ENCODE results near the gene ETNK2.
"Not testable (repeated sequence)": the region's sequence is repeated elsewhere in the genome, so short reads cannot be mapped to it uniquely, and the experiment has no call there.

The ETNK2 gene

GRCh38 chr1:204123376-204123775 lies 28.5 kb downstream of the ETNK2 start:
- peak in 1 of 2 donors; percentile 14 for DNase-seq

DNA sequence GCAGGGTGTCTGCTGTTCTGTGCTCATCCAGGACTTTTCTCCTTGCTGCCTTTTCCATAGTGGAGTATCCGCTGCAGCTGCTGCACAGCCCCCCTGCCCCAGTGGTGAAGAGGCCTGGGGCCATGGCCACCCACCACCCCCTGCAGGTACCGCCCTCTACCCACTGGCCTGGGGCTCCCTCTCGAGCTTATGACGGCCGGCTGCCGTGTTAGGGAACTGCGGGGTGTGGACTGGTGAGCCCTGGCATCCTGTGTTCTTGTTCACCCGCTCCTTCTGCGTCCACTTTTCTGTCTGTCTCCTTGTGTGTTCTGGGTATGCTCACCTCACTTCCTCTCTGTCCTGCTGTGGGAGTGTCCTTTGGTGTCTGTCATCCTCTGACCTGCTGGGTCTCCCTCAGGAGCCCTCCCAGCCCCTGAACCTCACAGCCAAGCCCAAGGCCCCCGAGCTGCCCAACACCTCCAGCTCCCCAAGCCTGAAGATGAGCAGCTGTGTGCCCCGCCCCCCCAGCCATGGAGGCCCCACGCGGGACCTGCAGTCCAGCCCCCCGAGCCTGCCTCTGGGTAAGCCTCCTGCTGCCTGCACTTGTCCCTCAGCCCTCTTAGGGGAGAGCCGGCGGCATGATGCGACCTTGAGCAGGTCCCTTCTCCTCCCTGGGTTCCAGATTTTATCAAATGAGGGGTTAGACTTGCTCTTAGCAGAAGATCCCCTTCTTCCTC lies 29.8 kb downstream of the ETNK2 start:
- no peak for DNase-seq

- DNase-seq = no peak
These were observed 35.3 kb downstream of the ETNK2 start for GRCh38 chr1:204116539-204116938.

DNA sequence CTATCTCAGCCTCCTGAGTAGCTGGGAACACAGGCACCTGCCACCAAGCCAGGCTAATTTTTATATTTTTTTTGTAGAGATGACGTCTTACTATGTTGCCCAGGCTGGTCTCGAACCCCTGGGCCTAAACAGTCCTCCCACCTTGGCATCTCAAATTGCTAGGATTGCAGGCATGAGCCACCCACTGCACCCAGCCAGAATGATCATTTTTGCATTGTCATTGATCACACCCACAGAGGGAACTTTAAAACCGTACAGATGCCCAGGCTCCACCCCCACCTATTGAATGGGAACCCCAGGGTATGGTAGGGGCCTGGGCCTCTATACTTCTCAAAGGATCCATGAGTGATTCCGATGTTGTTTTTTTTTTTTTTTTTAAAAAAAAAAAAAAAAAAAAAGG lies 36.7 kb downstream of the ETNK2 start:
- no peak for DNase-seq

DNA sequence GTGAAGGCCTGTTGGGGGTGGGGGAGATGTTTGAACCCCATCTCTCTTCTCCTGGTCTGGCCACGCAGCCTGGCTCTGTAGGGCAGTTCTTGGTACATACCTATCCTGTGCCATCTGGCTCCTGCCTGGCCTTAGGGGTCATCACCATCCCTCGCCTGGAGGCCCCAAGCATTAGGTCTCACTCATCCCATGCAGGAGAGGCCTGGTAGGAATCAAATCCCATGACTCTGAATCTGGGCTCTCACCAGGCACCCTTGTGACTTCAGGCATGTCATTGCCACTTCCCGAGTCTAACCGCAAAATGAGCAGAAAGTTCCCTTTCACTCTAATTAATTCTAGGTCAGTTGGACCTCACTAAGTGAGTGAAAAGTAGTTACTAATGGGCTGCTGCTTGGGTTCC lies 37.2 kb downstream of the ETNK2 start:
- no peak for DNase-seq

GRCh38 chr1:204113896-204114295 lies 37.9 kb downstream of the ETNK2 start:
- no peak for DNase-seq

DNA sequence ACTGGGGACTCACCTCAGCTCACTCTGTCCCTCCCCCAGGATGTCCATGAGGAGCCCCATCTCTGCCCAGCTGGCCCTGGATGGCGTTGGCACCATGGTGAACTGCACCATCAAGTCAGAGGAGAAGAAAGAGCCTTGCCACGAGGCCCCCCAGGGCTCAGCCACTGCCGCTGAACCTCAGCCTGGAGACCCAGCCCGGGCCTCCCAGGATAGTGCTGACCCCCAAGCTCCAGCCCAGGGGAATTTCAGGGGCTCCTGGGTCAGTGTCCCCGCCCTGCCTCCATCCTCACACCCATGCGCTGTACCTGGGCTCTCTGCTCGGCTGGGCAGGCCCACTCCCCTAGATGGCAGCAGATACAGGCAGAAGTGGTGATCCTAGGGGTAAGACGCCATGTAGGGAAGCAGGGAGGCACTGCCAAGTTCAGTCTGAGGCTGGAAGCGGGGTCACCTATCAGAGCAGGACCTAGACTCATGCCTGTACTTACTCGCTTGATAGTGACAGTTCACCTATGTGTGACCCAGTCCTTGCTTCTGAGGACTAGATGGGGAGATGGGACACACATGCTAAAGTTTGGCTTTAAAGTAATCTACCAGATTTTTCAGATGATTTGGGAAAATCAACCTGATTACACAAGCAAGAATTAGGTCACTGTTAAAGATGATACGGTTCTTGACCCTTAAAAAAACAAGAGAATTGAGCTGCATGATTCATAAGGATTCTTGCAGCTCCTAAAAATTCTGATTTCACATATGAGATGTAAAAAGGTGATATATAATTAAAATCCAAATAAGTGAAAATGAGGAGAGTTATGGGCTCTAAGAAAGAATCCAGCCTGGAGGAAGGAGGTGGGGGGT lies 38.7 kb downstream of the ETNK2 start:
- DNase-seq = no peak

DNA sequence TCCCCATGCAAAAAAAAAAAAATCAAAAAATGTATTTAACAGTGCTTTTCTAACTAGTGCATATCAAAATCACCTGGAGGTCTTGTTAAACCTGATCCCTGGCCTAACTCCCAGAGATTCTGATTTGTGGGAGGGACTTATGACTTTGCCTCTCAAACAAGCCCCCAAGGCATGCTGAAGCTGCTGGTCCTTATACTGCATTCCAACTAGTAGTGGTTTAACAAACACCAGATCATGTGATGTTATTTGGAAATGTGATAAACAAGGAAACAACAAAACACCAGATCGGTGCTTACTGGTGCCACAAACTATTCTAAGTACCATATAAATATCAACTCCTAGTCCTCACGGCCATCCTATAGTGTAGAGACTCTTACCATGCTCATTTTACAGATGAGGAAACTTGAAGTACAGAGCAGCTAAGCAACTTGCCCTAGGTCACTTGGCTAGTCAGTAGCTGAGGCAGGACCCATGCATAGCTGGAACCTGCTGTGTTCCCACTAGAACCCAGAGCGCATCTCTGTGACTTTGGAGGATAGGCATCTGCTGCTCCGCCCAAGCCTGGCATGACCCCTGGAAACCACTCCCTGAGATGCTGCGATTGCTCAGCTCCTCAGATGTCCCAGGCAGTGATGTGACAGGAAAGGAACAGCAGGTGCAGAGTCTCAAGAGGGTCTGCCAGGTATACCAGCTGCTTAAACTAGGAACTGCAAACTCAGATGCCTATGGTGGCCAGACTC lies 40.8 kb downstream of the ETNK2 start:
- no peak for DNase-seq

DNA sequence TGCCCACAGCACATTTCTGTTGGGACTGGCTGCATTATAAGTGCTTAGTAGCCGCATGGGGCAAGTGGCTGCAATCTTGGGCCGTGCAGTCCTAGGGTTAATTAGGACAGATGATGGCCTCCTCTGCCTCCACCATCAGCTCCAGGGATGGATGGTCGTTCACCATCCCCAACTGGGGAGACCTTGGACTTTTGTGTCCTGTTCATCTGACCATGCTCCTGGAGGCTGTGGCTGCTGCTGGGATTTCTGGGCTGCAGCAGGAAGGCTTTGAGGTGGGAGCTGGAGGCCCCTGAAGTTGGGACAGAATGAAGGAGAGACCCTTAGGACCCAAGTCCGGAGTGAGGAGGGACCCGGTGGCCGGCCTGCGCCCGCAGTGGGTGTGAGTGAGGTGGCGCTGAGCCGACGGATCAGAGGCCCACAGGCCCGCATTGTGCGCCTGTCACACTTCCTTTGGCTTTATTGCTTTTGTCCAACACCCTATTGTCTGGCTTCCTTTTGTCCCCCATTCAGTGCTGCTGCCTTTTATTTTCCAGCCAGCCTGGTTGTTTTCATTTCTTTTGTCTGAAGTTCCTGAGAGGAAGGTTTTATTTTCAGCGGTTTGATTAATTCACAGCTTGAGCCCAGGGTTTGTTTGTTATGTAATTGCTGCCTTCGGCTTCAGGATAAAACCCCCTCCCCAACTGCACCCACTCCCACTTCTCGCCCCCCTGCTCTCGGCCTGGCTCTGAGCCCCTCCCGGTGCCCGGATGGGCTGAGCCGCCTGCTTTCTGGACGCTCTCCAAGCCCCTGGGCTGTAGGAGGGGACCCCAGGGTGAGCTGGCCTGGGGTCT lies 43.3 kb downstream of the ETNK2 start:
- no peak for DNase-seq

- no peak for DNase-seq
These were observed 44.0 kb downstream of the ETNK2 start for GRCh38 chr1:204107892-204108291.

GRCh38 chr1:204106825-204107224 lies 45.0 kb downstream of the ETNK2 start:
- no peak for DNase-seq

GRCh38 chr1:204105131-204105515 lies 46.7 kb downstream of the ETNK2 start:
- DNase-seq = no peak

- peak in 1 of 2 donors; percentile 25 for DNase-seq
These were observed 47.3 kb downstream of the ETNK2 start for GRCh38 chr1:204104331-204105130.

DNA sequence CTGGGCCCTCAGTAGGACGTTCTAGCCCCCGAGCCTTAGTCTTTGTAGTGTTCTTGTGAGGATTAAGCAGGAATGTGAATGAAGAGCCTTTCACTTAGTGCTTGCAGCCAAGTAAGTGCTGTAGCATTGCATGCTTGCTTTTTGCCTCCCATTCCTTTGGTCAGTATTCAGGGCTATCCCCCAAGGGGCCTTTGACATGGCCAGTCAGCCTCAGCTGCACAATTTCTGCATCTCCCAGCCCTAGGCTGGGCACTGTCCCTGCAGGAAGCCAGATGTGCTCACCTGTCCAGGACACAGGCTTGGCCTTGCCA lies 48.5 kb downstream of the ETNK2 start:
- no peak for DNase-seq

DNA sequence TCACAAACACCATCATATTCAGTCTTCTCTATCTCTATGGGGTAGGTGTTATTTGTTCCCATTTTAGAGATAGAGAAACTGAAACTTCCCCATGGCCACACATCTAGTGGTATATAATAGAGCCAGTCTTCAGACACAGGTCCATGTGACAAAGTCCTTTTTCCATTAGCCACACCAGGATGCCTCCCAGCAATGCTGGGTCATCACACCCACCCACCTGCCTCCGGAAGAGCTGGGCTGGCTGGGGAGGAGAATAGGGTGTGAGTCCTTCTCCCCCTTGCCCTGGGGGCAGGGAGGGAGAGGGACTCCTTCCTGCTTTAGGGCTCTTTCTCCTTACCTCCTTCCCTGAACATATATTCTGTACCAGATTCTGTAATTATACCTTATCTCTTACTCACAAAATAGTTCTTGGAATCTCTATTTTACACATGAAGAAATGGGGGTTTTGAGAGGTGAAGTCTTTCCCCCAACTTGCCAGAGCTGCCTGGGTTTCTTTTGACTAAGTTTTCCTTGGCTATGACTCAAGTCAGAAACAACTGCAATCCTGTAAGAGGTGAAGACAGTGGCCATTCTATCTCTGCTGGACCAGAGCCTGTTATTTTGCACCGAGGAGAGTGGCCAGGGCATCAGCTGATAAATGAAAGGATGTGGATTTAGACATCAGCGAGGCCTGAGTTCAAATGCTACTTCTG lies 49.0 kb downstream of the ETNK2 start:
- DNase-seq = peak in 1 of 2 donors; percentile 1

DNA sequence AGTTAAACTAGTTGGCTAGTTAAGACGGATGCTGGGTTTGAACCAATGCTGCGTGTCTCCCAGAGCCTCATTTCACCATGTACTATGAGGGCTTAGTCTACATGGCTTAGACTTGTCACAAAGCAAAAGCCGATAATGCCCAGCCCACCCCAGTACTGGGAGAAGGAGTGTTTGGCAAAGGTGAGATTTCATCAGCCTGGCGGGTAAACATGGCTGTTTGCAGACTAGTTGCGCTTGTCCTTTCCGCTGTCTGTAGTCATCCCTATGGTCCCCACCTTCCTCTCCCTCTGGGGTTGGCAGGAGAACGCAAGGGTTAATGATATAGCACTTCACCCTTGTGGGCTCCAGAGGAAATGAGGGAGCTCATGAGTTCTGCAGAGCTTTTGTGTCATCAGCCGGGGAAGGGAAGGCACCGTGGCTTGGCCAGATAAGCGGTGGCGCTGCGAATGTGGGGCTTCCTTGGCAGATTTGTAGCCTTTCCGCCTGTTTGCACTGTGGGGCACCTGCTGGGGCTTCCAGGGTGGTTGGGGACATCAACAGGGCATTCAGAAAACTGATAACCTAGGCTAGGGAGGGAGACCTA lies 49.7 kb downstream of the ETNK2 start:
- peak in 1 of 2 donors; percentile 13 for DNase-seq

DNA sequence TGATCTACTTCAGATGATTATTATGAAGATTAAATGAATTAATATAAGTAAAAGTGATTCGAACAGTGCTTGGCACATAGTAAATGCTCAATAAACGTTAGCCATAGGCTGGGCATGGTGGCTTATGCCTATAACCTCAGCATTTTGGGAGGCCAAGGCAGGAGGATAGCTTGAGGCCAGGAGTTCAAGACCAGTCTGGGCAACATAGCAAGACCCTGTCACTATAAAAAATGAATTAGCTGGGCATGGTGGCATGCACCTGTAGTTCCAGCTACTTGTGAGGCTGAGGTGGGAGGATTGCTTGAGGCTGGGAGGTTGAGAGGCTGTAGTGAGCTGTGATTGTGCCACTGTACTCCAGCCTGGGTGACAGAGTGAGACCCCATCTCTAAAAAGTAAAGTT lies 52.1 kb downstream of the ETNK2 start:
- not testable (repeated sequence) for DNase-seq

DNA sequence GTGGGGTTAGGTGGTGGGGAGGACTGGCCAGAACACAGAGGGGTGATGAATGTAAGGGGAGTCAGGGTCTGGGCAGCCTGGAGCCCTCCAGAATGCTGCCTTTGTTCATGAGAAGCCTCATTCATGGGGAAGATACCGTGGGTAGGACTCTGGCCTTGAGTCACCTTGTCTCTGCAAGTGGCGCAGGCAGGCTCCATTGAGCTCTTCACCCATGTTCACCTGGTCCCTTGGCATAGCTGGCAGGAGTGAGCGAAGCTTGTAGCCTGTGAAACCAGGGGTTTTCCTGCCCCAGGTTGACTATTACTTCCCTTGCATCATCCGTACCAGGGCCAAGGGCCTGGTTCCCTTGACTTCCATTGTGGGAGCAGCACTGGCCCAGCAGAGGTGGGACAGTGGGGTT lies 53.2 kb downstream of the ETNK2 start:
- no peak for DNase-seq

- DNase-seq = no peak
These were observed 54.9 kb downstream of the ETNK2 start for GRCh38 chr1:204096931-204097330.

GRCh38 chr1:204094856-204095634 lies 56.8 kb downstream of the ETNK2 start:
- DNase-seq = no peak
